ENCODE data around the gene ZSWIM1. TPM values are rescaled to one million over a fixed set of nuclear protein-coding genes. Genes with fewer than 3 reads are reported as not detected.
A peak's percentile ranks its signal among the peaks of the same experiment; 100 is the strongest.

The ZSWIM1 gene
- total and polyA plus RNA-seq, 2 of the 13 experiments (the other 11 are each of a cell fraction or from before 2014, with no cell fraction given): 9.5 to 11.7 TPM

DNA sequence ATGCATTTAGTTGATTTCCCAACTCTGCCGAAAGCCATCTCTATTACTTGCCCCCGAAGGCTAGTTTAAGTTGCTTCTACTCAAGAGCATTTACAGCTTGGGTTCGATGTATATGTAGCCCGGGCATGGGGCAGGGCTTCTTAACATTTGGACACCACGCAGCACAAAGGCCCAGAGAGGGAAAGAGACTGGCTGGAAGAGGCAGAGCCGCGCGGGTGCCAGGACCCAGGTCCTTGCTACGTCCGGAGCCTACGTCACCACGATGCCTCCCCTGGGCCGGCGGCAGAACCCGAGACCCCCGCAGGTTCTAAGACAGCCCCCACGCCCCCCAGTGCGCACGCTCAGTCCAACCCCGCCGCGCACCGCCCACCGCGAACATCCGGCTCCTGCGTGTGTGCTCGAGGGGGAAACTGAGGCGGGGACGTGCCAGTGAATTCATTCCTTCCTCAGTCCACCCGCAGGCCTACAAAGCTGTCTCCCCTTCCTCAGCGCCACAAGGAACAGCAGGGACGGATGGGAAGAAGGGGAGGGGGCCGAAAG is 53.1 kb downstream of the ZSWIM1 start (continued):
- TF ChIP-seq SRF (IDR thresholded peaks at IDR 0.05; ENCODE audit: low read depth, low read length) (no peak), SP5 (CRISPR knock-in tag; IDR thresholded peaks at IDR 0.05; ENCODE audit: borderline replicate concordance, low read depth) (no peak), ZNF737 (CRISPR knock-in tag; IDR thresholded peaks at IDR 0.05; ENCODE audit: borderline replicate concordance) (no peak), SIN3B (IDR thresholded peaks at IDR 0.05; ENCODE audit: low read length) (no peak), SATB2 (CRISPR knock-in tag; IDR thresholded peaks at IDR 0.05) (no peak; the same call in 1 of the 2 replicates), ZNF792 (CRISPR knock-in tag; IDR thresholded peaks at IDR 0.05) (no peak), TGIF2 (CRISPR knock-in tag; IDR thresholded peaks at IDR 0.05) (no peak), ATF7-NPFF (CRISPR knock-in tag; IDR thresholded peaks at IDR 0.05; ENCODE audit: low read depth) (peak; percentile 87; the same call in 1 of the 2 replicates), RBAK (CRISPR knock-in tag; IDR thresholded peaks at IDR 0.05) (no peak), SP140L (CRISPR knock-in tag; IDR thresholded peaks at IDR 0.05; ENCODE audit: borderline replicate concordance) (no peak; the same call in 1 of the 2 replicates), NCOA2 (CRISPR knock-in tag; IDR thresholded peaks at IDR 0.05) (no peak), SALL2 (CRISPR knock-in tag; IDR thresholded peaks at IDR 0.05) (no peak)
- TF ChIP-seq, protein P1, sequence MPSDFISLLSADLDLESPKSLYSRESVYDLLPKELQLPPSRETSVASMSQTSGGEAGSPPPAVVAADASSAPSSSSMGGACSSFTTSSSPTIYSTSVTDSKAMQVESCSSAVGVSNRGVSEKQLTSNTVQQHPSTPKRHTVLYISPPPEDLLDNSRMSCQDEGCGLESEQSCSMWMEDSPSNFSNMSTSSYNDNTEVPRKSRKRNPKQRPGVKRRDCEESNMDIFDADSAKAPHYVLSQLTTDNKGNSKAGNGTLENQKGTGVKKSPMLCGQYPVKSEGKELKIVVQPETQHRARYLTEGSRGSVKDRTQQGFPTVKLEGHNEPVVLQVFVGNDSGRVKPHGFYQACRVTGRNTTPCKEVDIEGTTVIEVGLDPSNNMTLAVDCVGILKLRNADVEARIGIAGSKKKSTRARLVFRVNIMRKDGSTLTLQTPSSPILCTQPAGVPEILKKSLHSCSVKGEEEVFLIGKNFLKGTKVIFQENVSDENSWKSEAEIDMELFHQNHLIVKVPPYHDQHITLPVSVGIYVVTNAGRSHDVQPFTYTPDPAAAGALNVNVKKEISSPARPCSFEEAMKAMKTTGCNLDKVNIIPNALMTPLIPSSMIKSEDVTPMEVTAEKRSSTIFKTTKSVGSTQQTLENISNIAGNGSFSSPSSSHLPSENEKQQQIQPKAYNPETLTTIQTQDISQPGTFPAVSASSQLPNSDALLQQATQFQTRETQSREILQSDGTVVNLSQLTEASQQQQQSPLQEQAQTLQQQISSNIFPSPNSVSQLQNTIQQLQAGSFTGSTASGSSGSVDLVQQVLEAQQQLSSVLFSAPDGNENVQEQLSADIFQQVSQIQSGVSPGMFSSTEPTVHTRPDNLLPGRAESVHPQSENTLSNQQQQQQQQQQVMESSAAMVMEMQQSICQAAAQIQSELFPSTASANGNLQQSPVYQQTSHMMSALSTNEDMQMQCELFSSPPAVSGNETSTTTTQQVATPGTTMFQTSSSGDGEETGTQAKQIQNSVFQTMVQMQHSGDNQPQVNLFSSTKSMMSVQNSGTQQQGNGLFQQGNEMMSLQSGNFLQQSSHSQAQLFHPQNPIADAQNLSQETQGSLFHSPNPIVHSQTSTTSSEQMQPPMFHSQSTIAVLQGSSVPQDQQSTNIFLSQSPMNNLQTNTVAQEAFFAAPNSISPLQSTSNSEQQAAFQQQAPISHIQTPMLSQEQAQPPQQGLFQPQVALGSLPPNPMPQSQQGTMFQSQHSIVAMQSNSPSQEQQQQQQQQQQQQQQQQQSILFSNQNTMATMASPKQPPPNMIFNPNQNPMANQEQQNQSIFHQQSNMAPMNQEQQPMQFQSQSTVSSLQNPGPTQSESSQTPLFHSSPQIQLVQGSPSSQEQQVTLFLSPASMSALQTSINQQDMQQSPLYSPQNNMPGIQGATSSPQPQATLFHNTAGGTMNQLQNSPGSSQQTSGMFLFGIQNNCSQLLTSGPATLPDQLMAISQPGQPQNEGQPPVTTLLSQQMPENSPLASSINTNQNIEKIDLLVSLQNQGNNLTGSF (CRISPR knock-in tag; IDR thresholded peaks at IDR 0.05): no peak
- TF ChIP-seq, protein P2, sequence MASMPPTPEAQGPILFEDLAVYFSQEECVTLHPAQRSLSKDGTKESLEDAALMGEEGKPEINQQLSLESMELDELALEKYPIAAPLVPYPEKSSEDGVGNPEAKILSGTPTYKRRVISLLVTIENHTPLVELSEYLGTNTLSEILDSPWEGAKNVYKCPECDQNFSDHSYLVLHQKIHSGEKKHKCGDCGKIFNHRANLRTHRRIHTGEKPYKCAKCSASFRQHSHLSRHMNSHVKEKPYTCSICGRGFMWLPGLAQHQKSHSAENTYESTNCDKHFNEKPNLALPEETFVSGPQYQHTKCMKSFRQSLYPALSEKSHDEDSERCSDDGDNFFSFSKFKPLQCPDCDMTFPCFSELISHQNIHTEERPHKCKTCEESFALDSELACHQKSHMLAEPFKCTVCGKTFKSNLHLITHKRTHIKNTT (CRISPR knock-in tag; IDR thresholded peaks at IDR 0.05): no peak
- TF ChIP-seq, protein P3, sequence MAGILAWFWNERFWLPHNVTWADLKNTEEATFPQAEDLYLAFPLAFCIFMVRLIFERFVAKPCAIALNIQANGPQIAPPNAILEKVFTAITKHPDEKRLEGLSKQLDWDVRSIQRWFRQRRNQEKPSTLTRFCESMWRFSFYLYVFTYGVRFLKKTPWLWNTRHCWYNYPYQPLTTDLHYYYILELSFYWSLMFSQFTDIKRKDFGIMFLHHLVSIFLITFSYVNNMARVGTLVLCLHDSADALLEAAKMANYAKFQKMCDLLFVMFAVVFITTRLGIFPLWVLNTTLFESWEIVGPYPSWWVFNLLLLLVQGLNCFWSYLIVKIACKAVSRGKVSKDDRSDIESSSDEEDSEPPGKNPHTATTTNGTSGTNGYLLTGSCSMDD (CRISPR knock-in tag; IDR thresholded peaks at IDR 0.05): no peak
- TF ChIP-seq, protein P4, sequence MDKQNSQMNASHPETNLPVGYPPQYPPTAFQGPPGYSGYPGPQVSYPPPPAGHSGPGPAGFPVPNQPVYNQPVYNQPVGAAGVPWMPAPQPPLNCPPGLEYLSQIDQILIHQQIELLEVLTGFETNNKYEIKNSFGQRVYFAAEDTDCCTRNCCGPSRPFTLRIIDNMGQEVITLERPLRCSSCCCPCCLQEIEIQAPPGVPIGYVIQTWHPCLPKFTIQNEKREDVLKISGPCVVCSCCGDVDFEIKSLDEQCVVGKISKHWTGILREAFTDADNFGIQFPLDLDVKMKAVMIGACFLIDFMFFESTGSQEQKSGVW (CRISPR knock-in tag; IDR thresholded peaks at IDR 0.05; ENCODE audit: borderline replicate concordance): no peak
- TF ChIP-seq, protein P5, sequence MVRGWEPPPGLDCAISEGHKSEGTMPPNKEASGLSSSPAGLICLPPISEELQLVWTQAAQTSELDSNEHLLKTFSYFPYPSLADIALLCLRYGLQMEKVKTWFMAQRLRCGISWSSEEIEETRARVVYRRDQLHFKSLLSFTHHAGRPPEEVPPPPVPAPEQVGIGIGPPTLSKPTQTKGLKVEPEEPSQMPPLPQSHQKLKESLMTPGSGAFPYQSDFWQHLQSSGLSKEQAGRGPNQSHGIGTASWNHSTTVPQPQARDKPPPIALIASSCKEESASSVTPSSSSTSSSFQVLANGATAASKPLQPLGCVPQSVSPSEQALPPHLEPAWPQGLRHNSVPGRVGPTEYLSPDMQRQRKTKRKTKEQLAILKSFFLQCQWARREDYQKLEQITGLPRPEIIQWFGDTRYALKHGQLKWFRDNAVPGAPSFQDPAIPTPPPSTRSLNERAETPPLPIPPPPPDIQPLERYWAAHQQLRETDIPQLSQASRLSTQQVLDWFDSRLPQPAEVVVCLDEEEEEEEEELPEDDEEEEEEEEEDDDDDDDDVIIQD (CRISPR knock-in tag; IDR thresholded peaks at IDR 0.05; ENCODE audit: low read depth): peak; percentile 71; the same call in 1 of the 2 replicates
- TF ChIP-seq, protein P6, sequence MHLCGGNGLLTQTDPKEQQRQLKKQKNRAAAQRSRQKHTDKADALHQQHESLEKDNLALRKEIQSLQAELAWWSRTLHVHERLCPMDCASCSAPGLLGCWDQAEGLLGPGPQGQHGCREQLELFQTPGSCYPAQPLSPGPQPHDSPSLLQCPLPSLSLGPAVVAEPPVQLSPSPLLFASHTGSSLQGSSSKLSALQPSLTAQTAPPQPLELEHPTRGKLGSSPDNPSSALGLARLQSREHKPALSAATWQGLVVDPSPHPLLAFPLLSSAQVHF (CRISPR knock-in tag; IDR thresholded peaks at IDR 0.05): peak; percentile 94; the same call in 1 of the 2 replicates
